Glomerular endothelial cell (primary cell): Measurements from ENCODE around the gene CXXC5. TPM values are rescaled to one million over a fixed set of nuclear protein-coding genes. Genes with fewer than 3 reads are reported as not detected.

ENCODE experiments used
- DNase-seq: peaks from one replicate; pipeline ENCODE4 v3.0.0-alpha.2; 2011; ENCODE audit warnings: low read depth, low spot score; ENCODE audit errors: extremely low read depth
- total RNA-seq: library from RNA; depleted of rRNA; stranded (reverse); fragments of >200 nt; gene quantifications from 2 replicates; pipeline ENCODE4 v1.2.3, GENCODE V29; 2015

CXXC5 gene
- total RNA-seq, 1 donor from 2014 or later, result 20.8 TPM

GRCh38 chr5:139650689-139651042 is 2.5 kb downstream of the CXXC5 start:
- DNase-seq, result no peak

DNA sequence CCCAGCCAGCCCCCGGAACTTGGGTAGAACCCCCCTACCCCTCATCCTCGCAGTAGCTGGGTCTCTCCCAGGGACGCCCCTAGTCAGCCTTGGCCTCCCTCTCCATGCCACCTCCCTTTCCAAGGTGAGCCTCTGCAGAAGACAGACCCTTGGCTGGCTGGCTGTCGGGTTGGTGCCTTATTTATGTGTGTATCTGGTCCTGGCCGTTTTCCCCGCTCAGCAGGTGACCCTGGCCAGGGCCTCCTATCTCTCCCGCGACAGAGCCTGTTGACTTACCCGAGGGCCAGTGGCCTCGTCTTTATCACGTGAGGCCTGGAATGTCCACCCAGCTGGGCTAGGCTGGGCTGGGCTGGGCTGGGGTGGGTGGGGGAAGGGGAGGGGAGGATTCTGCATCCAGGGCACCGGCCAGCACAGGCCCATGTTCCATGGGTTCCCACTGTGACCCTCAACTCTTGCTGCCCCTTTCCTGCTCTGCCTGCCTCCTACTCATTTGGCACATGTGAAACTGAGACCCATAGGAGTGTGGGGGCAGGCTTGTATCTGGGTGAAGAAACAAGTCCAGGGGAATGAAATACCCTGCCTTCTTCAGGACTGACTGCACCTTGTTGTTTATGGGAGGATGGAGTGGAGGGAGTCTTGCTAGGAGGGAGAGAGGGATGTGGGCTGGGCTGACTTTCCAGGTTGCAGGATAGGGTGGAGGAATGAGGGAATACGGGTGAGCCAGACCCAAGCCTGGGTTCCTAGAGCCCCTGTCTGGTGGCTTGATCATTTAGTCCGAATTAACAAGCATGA is 3.1 kb downstream of the CXXC5 start:
- no peak for DNase-seq

DNA sequence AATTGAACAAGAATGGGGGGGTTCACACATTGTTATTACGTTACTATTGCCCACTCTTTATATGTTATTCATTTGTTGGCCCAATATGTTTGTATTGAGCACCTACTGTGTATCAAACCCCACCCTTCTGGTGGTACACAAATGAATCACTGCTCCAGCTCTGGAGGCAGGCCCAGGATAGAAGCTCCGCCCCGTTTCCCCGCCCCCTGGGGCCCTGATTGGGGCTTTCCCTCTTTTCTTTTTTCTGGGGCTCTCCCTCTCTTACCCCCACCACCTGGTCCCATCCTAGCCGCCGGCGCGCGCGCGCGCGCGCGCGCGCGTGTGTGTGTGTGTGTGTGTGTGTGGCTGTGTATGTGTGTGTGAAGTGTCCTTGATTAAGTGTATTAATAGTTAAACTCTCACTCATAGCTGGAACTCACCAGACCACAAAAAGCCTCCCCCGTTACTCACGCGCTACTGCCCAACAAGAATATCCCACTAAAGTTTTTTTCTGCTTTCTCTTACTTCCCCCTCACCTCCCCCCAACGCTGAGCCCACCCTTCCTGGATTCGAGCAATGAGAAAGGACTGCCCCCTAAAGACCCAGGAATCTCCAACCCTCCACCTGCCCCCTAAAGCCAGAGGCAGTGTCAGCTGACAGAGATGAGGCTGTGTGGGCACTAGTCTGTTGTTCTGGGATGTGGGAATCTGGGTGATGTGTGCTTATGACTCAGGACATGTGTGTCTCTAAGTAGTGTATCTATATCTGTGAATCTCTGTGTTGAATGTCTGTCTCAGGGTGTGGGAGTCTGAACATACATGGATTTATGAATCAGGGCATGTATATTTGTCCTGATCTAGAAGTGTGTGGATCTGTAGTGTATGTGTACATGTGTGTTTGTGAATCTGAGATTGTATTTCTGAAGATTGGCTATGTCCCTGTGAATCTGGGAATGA is 4.0 kb downstream of the CXXC5 start:
- DNase-seq, result no peak

DNA sequence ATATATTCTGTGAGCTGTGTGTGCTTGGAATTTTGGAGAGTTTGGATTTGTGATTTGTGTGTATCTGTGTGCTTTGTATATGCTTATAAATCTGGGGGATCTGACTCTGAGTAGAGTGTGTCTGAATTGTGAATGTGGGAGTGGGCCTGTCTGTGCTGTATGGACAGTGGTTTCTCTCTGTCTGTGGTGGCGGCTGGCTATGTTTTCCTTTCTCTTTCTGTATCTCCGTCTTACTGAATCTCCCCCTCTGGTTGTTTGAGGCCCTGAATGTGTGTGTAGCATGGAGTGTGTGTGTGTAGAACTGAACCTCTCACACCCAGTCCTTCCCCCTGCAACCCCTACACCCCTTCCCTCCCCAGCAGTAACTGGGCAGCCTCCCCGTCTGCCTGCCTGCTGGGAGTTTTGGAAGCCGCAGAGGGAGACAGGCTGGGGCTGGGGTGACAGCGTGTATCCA is 4.7 kb downstream of the CXXC5 start:
- DNase-seq, result no peak

DNA sequence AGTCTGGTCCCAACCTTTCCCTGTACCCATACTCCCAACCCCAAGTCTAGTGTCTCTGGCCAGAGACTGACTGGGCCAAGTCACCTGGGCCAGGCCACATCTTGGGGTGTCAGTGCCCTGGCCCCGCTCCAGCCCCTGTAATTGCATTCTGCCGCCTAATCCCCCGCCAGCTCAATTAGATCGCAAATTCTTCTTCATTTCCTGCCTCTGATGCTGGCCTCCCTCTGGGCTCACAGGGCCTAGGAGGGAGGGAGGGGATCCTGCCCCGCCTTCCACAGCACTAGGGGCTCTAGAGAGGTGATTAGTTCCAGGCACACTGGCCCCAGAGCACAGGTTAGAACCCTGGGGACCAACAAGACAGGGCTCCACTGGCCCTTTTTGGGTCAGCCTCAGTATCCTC is 5.5 kb downstream of the CXXC5 start:
- no peak for DNase-seq

GRCh38 chr5:139654464-139654863 is 6.3 kb downstream of the CXXC5 start:
- no peak for DNase-seq

DNA sequence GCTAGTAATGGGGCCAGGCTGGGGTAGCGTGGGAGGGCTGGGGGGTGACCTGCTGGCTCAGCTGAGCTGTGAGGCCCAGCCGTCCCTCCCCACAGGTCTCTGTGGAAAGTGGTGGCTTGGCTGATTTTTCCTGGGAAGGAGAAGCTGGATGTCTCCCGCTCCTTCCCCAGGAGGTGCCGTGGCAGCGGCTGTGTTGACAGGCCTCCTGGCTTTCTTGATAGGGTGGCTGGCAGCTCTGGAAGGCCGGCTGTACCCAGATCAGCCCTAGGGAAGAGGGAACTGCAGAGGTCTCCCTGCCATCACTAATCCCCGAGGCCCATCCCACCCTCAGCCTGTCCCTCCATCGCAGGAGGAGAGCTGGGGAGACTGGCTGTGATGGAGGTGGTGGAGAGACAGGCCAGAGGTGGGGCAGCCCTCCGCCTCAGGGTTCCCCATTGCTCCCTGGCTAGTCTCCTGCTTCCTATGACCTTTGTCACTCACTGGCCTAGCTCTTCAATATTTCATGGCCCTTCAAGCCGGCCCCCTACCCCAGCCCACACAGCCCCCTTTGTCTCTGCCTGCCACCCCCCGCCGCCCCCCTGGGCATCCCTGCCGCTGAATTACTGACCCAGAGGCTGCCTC is 6.8 kb downstream of the CXXC5 start:
- DNase-seq, result no peak

- DNase-seq, result no peak
These were observed 7.7 kb downstream of the CXXC5 start for GRCh38 chr5:139655727-139656271.

DNA sequence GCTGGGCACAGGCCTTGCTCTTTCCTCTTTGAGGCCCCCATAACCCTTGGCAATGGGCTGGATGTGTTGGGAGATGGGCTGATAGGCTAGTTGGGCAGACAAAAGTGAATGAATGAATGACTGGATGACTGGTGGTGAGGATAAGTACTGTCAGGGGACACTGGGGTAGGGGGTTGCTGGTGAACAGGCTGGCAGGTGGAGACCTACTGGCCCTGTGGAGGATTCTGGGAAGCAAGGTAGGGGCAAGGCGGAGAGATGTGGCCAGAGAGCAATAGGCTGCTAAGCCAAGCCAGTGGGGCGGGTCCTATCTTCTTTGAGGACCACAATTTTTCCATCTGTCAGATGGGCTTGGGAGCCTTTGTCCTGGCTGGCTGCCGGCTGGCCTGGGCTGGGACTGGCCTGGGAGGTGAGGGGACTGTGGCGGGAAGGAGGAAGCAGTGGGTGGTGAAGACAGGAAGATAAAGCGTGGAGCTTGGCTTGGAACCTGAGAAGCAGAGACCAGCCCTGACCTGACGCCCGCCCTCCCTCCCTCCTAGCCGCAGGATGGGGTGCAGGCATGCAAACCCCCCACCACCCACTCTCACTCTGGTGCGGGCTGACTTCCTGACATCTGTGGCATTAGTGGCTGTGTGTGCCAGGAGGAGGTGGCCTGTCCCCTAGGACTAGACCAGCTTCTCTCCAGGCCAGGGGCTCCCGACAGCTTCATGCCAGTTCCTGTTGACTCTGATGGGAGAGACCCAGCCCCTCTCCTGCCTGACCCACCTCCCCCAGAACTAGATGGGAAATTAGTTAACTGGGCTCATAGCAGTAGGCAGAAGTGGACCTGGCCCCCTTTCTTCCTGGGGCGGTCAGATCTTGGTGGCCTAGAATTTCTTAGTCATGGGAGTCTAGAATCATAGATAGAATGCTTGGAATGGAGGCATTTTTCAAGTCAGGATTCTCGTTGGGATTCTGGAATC is 9.5 kb downstream of the CXXC5 start:
- DNase-seq, result no peak

DNA sequence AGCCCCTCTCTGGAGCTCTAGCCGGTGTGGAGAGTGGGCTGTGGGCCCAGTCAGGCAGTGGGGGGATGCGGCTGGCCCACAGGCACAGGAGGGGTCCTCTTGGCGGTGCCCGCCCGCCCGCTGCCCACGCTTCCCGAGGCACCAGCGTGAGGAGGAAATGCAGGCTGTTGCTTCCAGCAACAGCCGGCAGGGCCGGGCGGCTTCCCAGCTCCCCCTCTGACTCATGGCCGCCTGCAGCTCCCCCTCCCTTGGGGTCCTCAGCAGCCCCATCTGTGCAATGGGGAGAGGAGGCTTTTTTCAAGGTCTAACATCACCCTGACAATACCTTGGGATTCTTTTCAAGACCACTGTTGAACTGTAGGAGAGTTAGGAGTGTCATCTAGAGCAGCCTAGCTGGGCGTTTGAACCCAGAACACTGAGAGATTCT is 10.4 kb downstream of the CXXC5 start:
- no peak for DNase-seq

- no peak for DNase-seq
These were observed 10.9 kb downstream of the CXXC5 start for GRCh38 chr5:139658928-139659667.

DNA sequence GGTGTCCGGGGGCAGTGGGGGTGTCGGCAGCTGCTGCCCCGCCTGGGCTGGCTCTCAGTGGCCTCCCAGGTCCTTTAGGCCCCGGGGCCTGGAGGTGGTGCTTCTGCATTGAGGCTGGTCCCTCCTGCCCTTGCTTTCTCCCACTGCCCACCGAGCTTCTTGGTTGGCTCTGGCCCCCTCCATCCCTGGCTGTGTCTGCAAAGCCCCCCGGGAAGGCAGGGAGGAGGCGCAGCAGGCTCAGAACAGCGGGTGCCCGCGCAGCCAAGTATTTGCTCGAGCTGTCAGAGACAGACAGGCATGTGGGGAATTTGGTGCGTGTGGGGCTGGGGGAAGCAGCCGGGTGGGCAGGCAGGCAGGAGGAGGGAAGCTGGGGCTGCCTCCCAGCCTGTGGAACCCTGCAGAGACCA is 11.5 kb downstream of the CXXC5 start:
- no peak for DNase-seq

DNA sequence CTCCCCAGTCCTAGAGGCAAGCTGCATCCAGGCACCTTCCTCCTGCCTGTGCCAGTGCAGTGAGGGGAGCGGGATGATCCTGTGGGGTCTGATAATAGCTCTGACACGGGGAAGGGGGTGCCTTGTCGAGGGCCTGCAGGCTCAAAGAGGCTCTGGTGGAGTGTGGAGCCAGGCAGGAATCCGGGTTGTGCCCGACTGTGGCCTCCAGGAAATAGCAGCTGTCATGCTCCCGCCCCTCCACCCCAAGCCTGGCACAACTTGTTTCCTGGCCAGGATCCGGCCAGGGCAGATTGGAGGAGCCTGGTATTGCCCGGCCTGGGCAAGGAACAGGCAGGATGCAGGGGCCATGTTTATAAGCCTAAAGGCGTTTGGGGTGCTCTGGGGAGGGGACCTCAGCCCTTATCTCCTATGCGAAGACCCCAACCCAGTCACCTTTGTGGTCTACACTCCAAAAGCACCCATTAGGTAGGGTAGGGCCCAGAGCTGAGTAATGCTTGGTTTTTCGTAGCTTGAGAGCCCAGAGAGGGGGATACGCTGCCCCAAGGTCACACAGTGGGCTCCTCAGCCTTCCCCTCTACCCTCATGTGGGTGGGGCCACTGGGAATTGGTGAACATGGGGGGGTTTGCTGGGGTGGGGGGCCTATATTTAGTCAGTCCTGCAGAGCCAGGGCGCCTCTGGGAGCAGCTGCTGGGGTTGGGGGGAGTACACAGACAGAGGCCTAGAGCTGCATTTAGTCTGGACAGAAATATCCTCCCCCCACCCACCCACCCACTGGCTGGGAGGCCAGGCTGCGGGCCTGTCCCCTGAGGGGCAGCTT is 12.2 kb downstream of the CXXC5 start:
- DNase-seq, result no peak

GRCh38 chr5:139660923-139661814 is 13.0 kb downstream of the CXXC5 start:
- DNase-seq, result no peak

DNA sequence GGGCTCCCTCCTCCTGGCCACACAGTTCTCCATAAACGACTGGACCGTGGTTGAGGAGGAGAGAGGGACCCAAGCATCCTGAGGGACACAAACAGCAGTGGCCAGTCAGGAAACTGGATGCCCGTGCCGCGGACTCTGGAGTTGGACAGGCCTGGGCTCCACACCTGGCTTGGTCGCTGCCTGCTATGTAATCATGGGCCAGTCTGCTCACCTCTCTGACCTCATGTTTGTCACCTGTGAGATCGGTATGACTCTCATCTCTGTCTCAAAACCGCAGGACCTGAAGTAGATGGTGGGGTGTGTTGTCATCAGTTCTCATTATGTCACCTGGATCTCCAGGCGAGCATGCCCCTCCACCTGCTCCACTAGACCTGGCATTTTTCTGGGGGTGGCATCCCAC is 14.5 kb downstream of the CXXC5 start:
- DNase-seq, result no peak

- DNase-seq, result no peak
These were observed 15.3 kb downstream of the CXXC5 start for GRCh38 chr5:139663207-139664085.
